Measurements from ENCODE around the gene SRRM3. TPM values are rescaled to one million over a fixed set of nuclear protein-coding genes. Genes with fewer than 3 reads are reported as not detected.

SRRM3 gene
- total RNA-seq, 1 experiment from 2014 or later, result 0.21 TPM

DNA sequence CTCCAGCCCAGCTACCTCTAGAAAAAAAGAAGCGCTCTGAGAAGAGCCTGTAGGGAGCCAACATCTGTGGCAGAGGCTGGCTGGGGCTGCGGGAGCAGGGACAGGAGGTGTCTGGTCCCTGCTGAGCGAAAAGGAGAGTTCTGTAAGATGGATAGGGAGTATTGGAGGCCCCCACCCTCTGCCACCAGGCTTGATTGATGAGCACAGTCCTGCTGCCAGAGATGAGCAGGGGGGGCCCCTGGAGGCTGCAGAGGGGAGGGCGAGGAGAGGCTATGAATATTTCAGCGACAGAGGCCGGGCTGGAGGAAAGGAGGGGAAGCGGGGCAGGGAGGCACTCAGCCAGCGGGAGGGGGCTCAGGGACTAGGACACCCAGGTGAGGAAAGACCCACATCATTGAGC lies 56.3 kb downstream of the SRRM3 start:
- DNase-seq, result no peak
- BruUV-seq (replicated peaks), result no TSS peak
- H3K36me3 Mint-ChIP-seq (ENCODE audit: insufficient read depth, unreplicated experiment), result no peaks in the 10 kb centered on the region

DNA sequence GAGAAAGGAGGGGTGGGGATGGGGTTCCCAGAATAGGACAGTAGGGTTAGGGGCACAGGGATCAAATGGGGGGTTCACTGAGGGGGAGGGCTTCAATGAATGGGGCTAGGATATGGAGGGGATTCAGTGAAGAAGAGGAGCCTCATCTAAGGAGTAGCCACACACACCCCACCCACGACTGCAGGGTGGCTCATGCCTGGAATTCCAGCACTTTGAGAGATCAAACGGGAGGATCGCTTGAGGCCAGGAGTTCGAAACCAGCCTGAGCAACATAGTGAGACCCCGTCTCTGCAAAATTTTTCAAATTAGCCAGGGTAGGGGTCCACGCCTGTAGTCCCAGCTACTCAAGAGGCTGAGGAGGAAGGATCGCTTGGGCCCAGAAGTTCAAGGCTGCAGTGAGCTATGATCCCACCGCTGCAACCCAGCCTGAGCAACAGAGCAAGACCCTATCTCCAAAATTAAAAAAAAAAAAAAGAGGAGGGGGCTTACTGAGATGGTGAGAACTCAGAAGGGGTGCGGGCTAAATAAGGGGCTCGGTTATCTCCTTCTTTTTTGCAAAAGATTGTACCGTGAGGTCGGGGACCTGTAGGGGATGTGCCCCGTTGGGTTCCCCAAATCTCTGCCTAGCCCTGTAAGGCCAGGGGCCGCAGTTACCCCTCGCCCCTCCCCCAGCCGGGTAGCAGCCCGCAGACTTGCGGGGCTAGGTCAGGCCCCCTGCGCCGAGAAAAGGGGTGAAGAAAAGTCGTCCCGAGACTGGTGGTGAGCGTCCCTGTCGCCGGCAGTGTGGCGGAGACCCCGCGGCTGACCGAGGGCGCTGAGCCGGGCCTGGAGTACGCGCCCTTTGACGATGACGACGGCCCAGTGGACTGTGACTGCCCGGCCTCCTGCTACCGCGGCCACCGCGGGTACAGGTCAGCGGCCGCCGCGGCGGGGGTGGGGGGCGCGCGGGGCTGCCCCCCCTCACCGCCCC lies 57.7 kb downstream of the SRRM3 start:
- no peaks in the 10 kb centered on the region for H3K36me3 Mint-ChIP-seq (ENCODE audit: insufficient read depth, unreplicated experiment)
- no TSS peak for BruUV-seq (replicated peaks)
- CTCF ChIA-PET, result interaction anchor here (0.6 to 0.7 kb wide), 2 partner anchors 55 to 402 kb away, joined by 3 to 6 read pairs; no protein-coding TSS in a partner anchor
- intact Hi-C loops (cut with micrococcal nuclease; ENCODE audit: unreplicated experiment), result no loop called here
- H3K4me1 Mint-ChIP-seq (ENCODE audit: low read depth, unreplicated experiment), result no peaks in the 10 kb centered on the region
- TF ChIP-seq, protein P1, sequence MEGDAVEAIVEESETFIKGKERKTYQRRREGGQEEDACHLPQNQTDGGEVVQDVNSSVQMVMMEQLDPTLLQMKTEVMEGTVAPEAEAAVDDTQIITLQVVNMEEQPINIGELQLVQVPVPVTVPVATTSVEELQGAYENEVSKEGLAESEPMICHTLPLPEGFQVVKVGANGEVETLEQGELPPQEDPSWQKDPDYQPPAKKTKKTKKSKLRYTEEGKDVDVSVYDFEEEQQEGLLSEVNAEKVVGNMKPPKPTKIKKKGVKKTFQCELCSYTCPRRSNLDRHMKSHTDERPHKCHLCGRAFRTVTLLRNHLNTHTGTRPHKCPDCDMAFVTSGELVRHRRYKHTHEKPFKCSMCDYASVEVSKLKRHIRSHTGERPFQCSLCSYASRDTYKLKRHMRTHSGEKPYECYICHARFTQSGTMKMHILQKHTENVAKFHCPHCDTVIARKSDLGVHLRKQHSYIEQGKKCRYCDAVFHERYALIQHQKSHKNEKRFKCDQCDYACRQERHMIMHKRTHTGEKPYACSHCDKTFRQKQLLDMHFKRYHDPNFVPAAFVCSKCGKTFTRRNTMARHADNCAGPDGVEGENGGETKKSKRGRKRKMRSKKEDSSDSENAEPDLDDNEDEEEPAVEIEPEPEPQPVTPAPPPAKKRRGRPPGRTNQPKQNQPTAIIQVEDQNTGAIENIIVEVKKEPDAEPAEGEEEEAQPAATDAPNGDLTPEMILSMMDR (IDR thresholded peaks at IDR 0.05; ENCODE audit: unreplicated experiment), result no peak
- H3K4me3 Mint-ChIP-seq (ENCODE audit: low read depth, unreplicated experiment), result no peak overlapping the region
- no peaks in the 10 kb centered on the region for H3K9me3 Mint-ChIP-seq (ENCODE audit: low read depth, unreplicated experiment)
- peaks cover 49% of the 10 kb centered on the region for H3K27me3 Mint-ChIP-seq (ENCODE audit: unreplicated experiment)
- H3K27ac Mint-ChIP-seq (ENCODE audit: unreplicated experiment), result no peak overlapping the region
- DNase-seq, result no peak

More for the DNA sequence above, 56.3 kb downstream of the SRRM3 start:
- Mint-ChIP-seq H3K4me3 (ENCODE audit: low read depth, unreplicated experiment) (no peak overlapping the region), H3K4me1 (ENCODE audit: low read depth, unreplicated experiment) (no peaks in the 10 kb centered on the region), H3K9me3 (ENCODE audit: low read depth, unreplicated experiment) (no peaks in the 10 kb centered on the region), H3K27me3 (ENCODE audit: unreplicated experiment) (peaks cover 53% of the 10 kb centered on the region), H3K27ac (ENCODE audit: unreplicated experiment) (no peak overlapping the region)
- intact Hi-C loops (cut with micrococcal nuclease; ENCODE audit: unreplicated experiment), result no loop called here
- TF ChIP-seq, protein P1 (IDR thresholded peaks at IDR 0.05; ENCODE audit: unreplicated experiment), result no peak
- CTCF ChIA-PET, result no interaction called here

DNA sequence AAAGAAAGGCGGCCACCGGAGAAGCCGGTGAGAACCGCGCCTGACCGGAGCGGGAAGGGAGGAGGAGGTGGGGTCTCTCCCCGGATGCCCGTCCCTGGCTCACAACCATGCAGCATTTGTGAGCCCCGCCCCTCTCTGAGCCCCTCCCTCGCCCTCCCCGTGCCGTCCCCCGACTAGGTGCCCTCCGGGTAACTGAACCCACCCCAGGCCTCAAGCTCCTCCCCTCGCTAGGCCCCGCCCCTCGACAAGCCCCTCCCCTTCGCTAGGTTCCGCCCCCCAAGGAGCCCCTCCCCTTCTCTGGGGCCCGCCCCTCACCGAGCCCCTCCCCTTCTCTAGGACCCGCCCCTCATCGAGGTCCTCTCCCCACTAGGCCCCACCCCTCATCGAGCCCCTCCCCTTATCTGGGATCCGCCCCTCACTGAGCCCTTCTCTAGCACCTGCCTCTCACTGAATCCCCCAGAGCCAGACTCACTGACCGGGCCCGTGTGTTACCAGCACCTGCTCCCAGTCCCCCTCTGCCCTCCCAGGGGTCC lies 58.5 kb downstream of the SRRM3 start:
- no peaks in the 10 kb centered on the region for H3K9me3 Mint-ChIP-seq (ENCODE audit: low read depth, unreplicated experiment)
- TF ChIP-seq, protein P1 (IDR thresholded peaks at IDR 0.05; ENCODE audit: unreplicated experiment), result no peak
- no peak overlapping the region for H3K4me3 Mint-ChIP-seq (ENCODE audit: low read depth, unreplicated experiment)
- no peaks in the 10 kb centered on the region for H3K4me1 Mint-ChIP-seq (ENCODE audit: low read depth, unreplicated experiment)
- DNase-seq, result peak; percentile 23
- no peaks in the 10 kb centered on the region for H3K36me3 Mint-ChIP-seq (ENCODE audit: insufficient read depth, unreplicated experiment)
- no peak overlapping the region for H3K27ac Mint-ChIP-seq (ENCODE audit: unreplicated experiment)
- intact Hi-C loops (cut with micrococcal nuclease; ENCODE audit: unreplicated experiment), result no loop called here
- H3K27me3 Mint-ChIP-seq (ENCODE audit: unreplicated experiment), result peaks cover 41% of the 10 kb centered on the region
- CTCF ChIA-PET, result interaction anchor here (0.6 to 0.7 kb wide), 3 partner anchors 54 to 403 kb away, joined by 3 to 6 read pairs (median 3); no protein-coding TSS in a partner anchor
- BruUV-seq (replicated peaks), result no TSS peak

DNA sequence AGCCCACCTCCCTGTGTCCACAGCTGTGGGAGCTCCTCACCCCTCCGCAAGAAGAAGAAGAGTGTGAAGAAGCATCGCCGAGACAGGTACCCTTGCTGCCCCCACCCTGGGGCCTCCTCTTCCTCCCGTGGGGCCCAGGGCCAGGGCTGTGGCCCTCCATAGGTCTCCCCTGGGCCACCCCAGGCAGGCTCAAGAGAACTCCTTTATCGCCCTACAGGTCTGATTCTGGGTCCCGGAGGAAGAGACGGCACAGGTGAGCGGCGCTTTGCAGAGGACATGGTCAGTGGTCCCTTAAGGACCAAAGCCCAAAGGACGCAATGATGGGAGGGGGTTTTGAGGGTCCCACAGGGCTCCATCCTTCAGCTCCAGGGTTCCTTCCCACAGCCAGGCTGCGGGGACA lies 59.6 kb downstream of the SRRM3 start:
- Mint-ChIP-seq H3K4me3 (ENCODE audit: low read depth, unreplicated experiment) (no peak overlapping the region), H3K27ac (ENCODE audit: unreplicated experiment) (no peak overlapping the region), H3K4me1 (ENCODE audit: low read depth, unreplicated experiment) (no peaks in the 10 kb centered on the region), H3K27me3 (ENCODE audit: unreplicated experiment) (peaks cover 30% of the 10 kb centered on the region), H3K36me3 (ENCODE audit: insufficient read depth, unreplicated experiment) (no peaks in the 10 kb centered on the region), H3K9me3 (ENCODE audit: low read depth, unreplicated experiment) (no peaks in the 10 kb centered on the region)
- DNase-seq, result no peak
- CTCF ChIA-PET, result no interaction called here
- TF ChIP-seq, protein P1 (IDR thresholded peaks at IDR 0.05; ENCODE audit: unreplicated experiment), result no peak
- intact Hi-C loops (cut with micrococcal nuclease; ENCODE audit: unreplicated experiment), result no loop called here
- no TSS peak for BruUV-seq (replicated peaks)

All from Calu3 (cell line).